Endodermal cell (in vitro differentiated cells): ENCODE data around the gene HDAC4. TPM values are rescaled to one million over a fixed set of nuclear protein-coding genes. Genes with fewer than 3 reads are reported as not detected.

ENCODE experiments used
- DNase-seq: peaks from one replicate; pipeline ENCODE4 v3.0.0-alpha.2; 2017
- H3K27ac ChIP-seq: 2 replicates; pipeline ENCODE4 v1.5.1; 2013; ENCODE audit warnings: mild to moderate bottlenecking, low read depth, low read length, moderate library complexity
- H3K27me3 ChIP-seq: 2 replicates; pipeline ENCODE4 v1.6.1; 2013; ENCODE audit warnings: mild to moderate bottlenecking, low read length, moderate library complexity; ENCODE audit not compliant: insufficient read depth, control insufficient read depth, poor library complexity, severe bottlenecking
- H3K36me3 ChIP-seq: 2 replicates; pipeline ENCODE4 v1.7.0; 2013; ENCODE audit warnings: mild to moderate bottlenecking, low read length, moderate library complexity; ENCODE audit not compliant: control insufficient read depth, insufficient read depth
- H3K4me1 ChIP-seq: one replicate; pipeline ENCODE4 v1.7.0; 2013; ENCODE audit warnings: low read length; ENCODE audit not compliant: control insufficient read depth, insufficient read depth
- H3K4me3 ChIP-seq: 2 replicates; pipeline ENCODE4 v1.5.1; 2013; ENCODE audit warnings: mild to moderate bottlenecking, low read length, moderate library complexity
- H3K9ac ChIP-seq: 2 replicates; pipeline ENCODE4 v1.6.1; 2013; ENCODE audit warnings: mild to moderate bottlenecking, low read length, moderate library complexity; ENCODE audit not compliant: poor library complexity, severe bottlenecking; ENCODE audit errors: extremely low read depth
- H3K9me3 ChIP-seq: 2 replicates; pipeline ENCODE4 v1.6.1; 2013; ENCODE audit warnings: mild to moderate bottlenecking, low read length, moderate library complexity; ENCODE audit not compliant: control insufficient read depth
- H3K27ac Mint-ChIP-seq: 2 replicates; pipeline ENCODE4 v1.8.0; 2020; ENCODE audit warnings: mixed read lengths
- H3K27me3 Mint-ChIP-seq: 2 replicates; pipeline ENCODE4 v1.8.0; 2021; ENCODE audit warnings: mild to moderate bottlenecking, mixed read lengths; ENCODE audit not compliant: insufficient read depth
- H3K36me3 Mint-ChIP-seq: 2 replicates; pipeline ENCODE4 v1.8.0; 2020; ENCODE audit warnings: low read depth, mixed read lengths
- H3K4me1 Mint-ChIP-seq: 2 replicates; pipeline ENCODE4 v1.8.0; 2020; ENCODE audit warnings: mixed read lengths
- H3K4me3 Mint-ChIP-seq: 2 replicates; pipeline ENCODE4 v1.8.0; 2020; ENCODE audit warnings: mild to moderate bottlenecking, moderate library complexity, mixed read lengths
- H3K9me3 Mint-ChIP-seq: 2 replicates; pipeline ENCODE4 v1.8.0; 2020; ENCODE audit warnings: mild to moderate bottlenecking, mixed read lengths
- CTCF ChIP-seq: fragments of 200-600 bp; sonication (generic); conservative IDR thresholded peaks from 2 replicates; pipeline ENCODE4 v1.5.0; 2021; ENCODE audit warnings: antibody characterized with exemption, mild to moderate bottlenecking
- WGBS, 2 experiments: methylation state at CpG; one replicate each; pipeline versions ENCODE4 v1.1.5 to v1.1.7; 2013; ENCODE audit warnings: missing lambda C conversion rate in 2 of 2, mixed read lengths in 1 of 2; ENCODE audit not compliant: insufficient coverage in 1 of 2, insufficient read length in 1 of 2; 5-methylcytosine and 5-hydroxymethylcytosine counted together
- total RNA-seq, 2 donors: library from RNA; stranded (reverse); fragmentation: NEBNext Ultra II Directional in 1 of 2; extraction: Animal tissue kit (Norgen Biotek cat#: 25700) in 1 of 2; gene quantifications; 2 replicates in 1 of 2; 3 replicates in 1 of 2; pipeline ENCODE4 v1.2.1, GENCODE V29; 2021

The HDAC4 gene
- total RNA-seq, 2 donors from 2014 or later = 45.7 to 51.2 TPM

DNA sequence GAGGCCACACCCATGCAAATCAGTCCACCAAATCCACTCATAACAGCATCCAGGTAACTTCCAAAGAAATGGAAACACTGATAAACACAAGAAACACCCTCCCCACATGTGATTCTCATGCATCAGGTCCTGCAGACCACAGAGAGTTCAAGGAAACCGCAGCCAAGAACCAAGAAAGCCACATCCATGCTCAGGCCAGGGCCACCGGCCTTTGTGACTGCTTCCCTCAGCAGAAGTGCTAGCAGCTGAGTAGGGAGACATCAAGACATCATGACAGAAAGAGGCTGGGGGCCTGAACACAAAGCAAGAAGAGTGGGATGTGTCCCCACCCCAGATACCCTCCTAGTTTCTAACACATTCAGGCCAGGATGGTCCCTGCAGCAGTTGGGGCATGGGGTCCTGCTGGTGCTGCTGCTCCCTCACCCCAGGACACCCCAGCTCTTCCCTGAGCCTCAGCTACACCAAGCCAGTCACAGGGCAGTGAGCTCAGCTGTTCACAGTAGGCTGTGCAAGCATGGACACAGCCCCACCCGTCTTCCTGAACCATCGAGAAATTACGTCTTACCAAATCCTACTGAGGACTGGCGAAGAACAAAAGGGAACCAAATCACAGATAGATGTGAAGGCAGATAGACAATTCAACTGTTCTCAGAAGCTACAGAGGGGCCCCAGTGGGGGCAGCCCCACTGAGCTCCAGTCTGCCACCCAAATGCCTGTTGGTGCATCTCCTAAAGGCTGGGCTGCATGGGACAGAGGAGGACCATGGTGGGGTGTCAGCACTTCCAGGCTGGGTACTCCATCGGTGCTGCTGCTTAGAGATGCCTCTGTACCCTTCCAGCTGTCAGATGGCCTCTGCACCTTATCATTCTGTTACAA lies 60.9 kb downstream of the HDAC4 start:
- no peaks in the 10 kb centered on the region for H3K4me1 ChIP-seq
- TF ChIP-seq CTCF = no peak
- 94 to 100% methylated on average over 7 of the region's 7 CpGs for WGBS, 2 experiments
- H3K27me3 ChIP-seq = no peaks in the 10 kb centered on the region
- no peak for DNase-seq
- H3K36me3 ChIP-seq = no peaks in the 10 kb centered on the region
- Mint-ChIP-seq H3K4me3 (no peak overlapping the region), H3K27ac (no peak overlapping the region), H3K9me3 (no peaks in the 10 kb centered on the region), H3K27me3 (no peaks in the 10 kb centered on the region), H3K36me3 (peaks cover 13% of the 10 kb centered on the region), H3K4me1 (peaks cover 8% of the 10 kb centered on the region)
- H3K9ac ChIP-seq = no peak overlapping the region
- no peak overlapping the region for H3K27ac ChIP-seq
- no peak overlapping the region for H3K4me3 ChIP-seq
- no peaks in the 10 kb centered on the region for H3K9me3 ChIP-seq

- DNase-seq = no peak
- Mint-ChIP-seq H3K9me3 (no peaks in the 10 kb centered on the region), H3K27me3 (no peaks in the 10 kb centered on the region), H3K36me3 (peaks cover 13% of the 10 kb centered on the region), H3K4me1 (peaks cover 8% of the 10 kb centered on the region), H3K27ac (no peak overlapping the region), H3K4me3 (no peak overlapping the region)
- Histone ChIP-seq H3K9me3 (no peaks in the 10 kb centered on the region), H3K9ac (no peak overlapping the region), H3K4me1 (no peaks in the 10 kb centered on the region), H3K27ac (no peak overlapping the region), H3K36me3 (no peaks in the 10 kb centered on the region), H3K4me3 (no peak overlapping the region), H3K27me3 (no peaks in the 10 kb centered on the region)
- no peak for TF ChIP-seq CTCF
- 73 to 97% methylated on average over 4 to 6 of the region's 6 CpGs for WGBS, 2 experiments
These were observed 61.6 kb downstream of the HDAC4 start for GRCh38 chr2:239339241-239339640.

DNA sequence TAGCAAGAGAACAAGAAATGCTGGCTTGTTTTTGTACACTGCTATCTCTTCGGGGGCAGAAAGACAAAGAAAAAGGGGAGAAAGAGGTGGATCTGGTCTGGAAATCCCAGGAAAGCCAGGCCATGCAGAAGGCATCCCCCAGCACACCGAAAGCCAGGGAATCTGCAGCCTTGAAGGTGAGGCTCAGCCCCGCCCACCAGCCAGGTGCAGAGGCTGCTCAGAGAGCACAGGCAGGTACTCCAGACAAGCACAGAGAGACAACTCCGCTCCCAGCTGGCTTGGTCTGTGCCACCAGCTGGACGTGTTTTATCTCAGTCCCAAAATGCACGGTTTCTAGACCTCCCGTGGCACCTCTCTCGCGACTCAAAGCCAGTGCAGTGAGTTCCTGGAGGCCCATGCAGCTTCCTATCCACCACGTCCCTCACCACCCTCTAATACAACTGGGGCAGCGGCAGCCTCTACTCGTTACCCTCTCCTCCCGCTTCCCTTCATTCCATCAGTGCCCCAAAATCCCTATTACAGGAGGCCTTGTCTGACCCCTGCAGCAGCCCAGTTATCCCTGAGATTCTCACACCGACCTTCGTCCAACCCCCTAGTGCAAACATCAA lies 62.8 kb downstream of the HDAC4 start:
- peak overlapping the region; percentile 23 for H3K27ac Mint-ChIP-seq
- no peaks in the 10 kb centered on the region for H3K27me3 Mint-ChIP-seq
- peaks cover 8% of the 10 kb centered on the region for H3K4me1 Mint-ChIP-seq
- H3K4me3 Mint-ChIP-seq = no peak overlapping the region
- H3K9me3 Mint-ChIP-seq = no peaks in the 10 kb centered on the region
- WGBS, 2 experiments = 83 to 84% methylated on average over 10 to 15 of the region's 15 CpGs
- H3K36me3 Mint-ChIP-seq = peaks cover 10% of the 10 kb centered on the region
- Histone ChIP-seq H3K36me3 (no peaks in the 10 kb centered on the region), H3K9ac (no peak overlapping the region), H3K4me3 (no peak overlapping the region), H3K9me3 (no peaks in the 10 kb centered on the region), H3K27me3 (no peaks in the 10 kb centered on the region), H3K27ac (no peak overlapping the region), H3K4me1 (no peaks in the 10 kb centered on the region)
- DNase-seq = peak; percentile 65
- no peak for TF ChIP-seq CTCF
